HG03060 (cell line): Measurements from ENCODE around the gene XAGE5.
"Not testable (repeated sequence)": the region's sequence is repeated elsewhere in the genome, so short reads cannot be mapped to it uniquely, and the experiment has no call there.

Experiments used
- ATAC-seq: cut with Tn5 transposase; IDR thresholded peaks from one replicate; pipeline ENCODE4 v1.9.1; 2021; ENCODE audit warnings: low read depth, moderate number of reproducible peaks; ENCODE audit not compliant: unreplicated experiment

XAGE5 gene, protein sequence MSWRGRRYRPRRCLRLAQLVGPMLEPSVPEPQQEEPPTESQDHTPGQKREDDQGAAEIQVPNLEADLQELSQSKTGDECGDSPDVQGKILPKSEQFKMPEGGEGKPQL

DNA sequence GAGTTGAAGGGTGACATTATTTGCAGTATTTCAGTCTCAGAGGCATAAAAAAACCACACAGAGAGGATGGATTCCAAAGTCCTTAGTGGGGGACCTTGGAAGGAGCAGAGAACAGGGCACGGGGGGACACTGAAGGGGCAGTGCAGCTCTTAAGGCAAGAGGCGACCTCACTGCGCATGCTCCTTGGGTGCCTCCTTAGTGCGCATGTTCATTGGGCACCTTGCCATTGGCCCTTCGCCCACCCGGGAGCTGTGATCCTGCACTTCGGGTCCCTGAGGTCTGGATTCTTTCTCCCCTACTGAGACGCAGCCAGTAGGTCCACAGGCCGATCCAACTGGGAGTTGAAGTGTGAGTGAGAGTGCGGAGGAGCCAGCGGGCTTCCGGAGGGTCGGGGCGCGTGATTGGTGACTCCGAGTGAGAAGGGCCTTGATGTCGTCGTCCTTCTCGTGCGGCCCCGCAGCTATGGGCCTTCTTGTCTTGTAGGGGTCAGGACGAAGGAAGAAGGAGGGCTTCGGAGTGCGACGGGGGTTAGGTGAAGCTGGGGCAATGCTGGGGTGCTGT, at the start of gene XAGE5:
Gene XAGE5, plus strand, starts transcription at position 223 of the 561 bp plus-strand sequence. CDS start 1,280 bp downstream, outside the sequence.
- ATAC-seq = no peak

DNA sequence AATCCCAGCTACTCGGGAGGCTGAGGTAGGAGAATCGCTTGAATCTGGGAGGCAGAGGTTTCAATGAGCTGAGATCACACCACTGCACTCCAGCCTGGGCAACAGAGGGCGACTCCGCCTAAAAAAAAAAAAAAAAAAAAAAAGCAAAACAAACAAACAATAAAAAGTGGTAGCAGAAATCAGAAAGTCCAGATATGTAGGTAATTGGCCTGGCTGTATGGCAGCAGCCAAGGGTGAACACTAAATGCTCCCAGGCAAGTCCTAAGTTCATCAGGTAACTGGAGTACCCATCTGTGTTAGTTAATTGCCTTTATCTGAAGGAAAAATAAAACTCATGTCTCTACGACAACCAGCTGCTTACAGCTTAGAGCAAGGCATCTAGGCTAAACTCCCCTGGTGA, 45.1 kb upstream of the XAGE5 start:
- ATAC-seq = not testable (repeated sequence)

DNA sequence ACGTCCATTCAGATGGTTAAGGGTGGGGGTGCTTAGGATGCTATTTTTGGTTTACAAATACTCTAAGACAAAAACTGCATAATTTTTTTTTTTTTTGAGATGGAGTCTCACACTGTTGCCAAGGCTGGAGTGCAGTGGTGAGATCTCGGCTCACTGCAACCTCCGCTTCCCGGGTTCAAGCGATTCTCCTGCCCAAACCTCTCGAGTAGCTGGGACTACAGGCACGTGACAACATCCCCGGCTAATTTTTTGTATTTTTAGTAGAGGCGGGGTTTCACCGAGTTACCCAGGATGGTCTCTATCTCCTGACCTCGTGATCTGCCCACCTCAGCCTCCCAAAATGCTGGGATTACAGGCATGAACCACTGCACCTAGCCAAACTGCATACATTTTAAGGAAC, 37.6 kb upstream of the XAGE5 start:
- ATAC-seq = not testable (repeated sequence)

DNA sequence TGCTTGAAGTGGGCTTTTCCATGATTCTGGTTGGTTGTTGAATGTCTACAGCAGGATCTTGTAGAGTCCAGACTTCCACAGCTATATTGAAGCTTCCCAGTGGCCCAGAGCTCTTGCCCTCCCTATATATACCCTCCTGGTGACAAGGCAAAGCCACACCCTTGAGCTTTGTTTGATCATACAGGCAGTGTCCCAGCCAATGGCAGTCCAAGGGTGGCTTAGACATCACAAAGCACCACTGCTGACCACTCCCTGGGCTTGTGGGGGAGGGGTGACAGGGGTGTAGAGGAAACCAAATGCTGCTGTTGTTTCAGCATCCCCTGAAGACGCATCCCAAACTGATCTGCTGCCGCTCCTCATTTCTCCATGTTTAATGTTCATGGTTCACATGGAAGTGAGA, 13.8 kb upstream of the XAGE5 start, which contains the start of gene SPANXN5:
Gene SPANXN5, minus strand, starts transcription at position 101 of the 400 bp plus-strand sequence. Its CDS starts 79 bp downstream, at position 22.
- ATAC-seq = not testable (repeated sequence)

DNA sequence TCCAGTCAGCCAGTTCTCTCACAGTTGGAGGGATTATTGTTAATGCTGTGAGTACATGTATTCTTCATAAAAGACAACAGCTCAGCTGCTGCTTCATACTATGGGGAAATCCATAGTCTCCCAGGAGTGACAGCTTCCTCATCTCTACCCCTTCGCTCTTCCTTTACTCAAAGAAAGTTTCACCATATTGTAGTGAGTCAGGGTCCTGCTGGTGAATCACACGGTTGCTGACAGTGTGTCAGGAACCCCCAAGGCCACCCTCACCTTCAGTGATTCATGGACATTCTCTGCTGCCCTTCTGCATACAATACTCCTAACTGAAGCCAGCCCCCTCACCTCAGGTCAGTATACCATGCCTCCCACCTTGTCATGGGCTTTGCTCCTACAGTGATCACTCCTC, 6.2 kb upstream of the XAGE5 start:
- not testable (repeated sequence) for ATAC-seq

DNA sequence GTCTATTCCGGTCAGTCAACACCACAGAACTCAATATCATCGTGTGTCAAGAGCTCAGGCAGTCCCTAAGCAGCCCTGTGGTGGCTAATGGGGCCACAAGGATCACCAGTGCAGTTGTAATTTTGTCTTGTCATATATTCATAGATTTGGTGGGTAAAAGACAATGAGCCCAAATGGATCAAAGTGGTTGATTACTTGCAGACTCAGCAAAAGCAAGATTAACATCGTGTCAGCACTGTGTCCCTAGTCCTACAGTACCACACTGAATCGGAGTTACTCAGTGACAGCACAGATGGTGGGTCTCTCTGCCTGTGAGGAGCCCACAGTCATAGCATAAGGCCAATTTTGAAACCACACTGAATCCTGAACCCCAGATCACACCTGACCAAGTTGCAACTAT, 8.7 kb downstream of the XAGE5 start:
- no peak for ATAC-seq

DNA sequence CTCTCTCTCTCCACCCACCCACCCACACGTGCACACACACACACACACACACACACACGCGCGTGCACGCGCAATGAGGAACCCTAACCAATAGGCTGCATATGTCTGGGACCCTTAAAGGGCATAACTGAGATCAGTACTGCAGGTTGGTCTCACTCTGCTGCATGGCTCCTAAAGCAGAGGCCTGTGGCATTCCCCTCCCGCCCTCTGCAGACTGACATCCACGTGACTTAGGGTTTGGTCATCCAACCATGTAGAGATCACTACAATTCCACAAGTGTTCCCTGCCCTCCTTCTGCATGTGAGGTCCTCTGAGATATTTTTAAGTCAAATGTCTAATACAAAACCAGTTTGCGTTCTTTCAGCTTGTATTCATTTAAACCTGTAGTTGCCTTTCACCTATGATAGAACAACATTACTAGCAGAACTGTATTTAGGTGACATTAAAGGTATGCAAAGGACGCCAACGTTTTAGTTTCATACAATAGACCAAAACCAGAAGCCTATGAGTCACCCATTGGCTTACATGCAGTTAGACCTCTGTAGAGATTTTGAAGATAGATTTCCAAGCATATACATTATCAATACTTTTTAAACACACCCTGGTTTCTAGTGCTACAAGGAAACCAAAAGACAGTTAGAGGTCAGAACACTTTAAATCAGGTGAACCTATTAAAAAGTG, 10.1 kb downstream of the XAGE5 start:
- ATAC-seq = no peak

DNA sequence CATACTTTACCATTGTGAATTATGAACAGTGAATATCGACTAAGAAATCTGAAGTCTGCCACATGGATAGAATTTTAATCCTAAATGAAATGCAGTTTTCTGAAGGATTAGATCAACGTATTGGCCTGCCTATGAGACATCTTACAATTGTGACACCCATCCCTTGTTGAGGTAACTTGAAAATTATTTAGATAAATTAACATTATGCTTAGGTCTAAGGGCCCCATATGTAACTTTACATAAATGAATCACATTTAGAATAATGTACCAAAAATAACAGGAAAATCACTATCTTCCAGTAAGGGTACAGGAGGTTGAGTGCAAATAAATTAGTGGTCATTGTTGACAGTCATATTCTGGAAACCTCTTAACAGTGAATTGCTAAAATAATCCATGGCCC, 13.5 kb downstream of the XAGE5 start:
- no peak for ATAC-seq

DNA sequence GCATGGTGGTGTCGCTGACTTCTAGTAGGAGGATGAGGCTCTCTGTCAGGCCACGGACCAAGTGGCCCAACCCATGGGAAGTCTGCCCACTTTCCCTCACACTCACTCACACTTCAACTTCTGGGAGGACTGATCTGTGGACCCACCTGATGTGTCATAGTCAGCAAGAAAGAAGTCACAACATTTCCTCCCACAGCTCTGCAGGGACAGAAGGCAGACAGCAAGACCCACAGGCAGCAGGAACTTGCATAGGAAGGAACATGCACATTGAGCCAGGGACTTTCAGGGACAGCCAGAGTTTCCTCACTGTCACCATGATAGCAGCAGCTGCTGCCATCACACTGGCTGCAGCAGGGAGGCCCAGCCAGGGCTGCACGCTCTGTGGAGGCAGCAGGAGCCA, 19.5 kb downstream of the XAGE5 start:
- no peak for ATAC-seq

DNA sequence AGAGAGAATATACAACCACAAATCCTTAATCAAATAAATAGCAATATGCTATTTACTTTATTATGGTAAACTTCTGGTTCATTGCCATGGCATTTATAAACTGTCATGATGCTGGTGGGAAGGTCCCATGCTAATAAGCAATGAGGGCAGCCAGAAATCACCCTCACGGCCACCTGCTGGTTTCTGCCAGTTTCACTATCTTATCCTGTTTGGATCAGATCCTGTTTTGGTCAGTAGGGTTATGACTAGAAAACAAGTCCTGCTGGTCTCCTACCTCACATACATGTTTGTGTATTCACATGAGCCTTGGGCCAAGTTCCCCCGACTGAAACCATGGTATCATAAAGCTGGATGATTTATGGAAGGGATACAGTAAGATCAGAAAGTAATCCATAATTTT, 28.1 kb downstream of the XAGE5 start:
- no peak for ATAC-seq

DNA sequence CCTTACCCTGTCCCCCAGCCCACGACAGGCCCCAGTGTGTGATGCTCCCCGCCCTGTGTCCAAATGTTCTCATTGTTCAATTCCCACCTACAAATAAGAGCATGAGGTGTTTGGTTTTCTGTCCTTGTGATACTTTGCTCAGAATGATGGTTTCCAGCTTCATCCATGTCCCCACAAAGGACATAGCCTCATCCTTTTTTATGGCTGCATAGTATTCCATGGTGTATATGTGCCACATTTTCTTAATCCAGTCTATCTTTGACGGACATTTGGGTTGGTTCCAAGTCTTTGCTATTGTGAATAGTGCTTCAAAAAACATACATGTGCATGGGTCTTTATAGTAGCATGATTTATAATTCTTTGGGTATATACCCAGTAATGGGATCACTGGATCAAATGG, 32.5 kb downstream of the XAGE5 start:
- not testable (repeated sequence) for ATAC-seq

DNA sequence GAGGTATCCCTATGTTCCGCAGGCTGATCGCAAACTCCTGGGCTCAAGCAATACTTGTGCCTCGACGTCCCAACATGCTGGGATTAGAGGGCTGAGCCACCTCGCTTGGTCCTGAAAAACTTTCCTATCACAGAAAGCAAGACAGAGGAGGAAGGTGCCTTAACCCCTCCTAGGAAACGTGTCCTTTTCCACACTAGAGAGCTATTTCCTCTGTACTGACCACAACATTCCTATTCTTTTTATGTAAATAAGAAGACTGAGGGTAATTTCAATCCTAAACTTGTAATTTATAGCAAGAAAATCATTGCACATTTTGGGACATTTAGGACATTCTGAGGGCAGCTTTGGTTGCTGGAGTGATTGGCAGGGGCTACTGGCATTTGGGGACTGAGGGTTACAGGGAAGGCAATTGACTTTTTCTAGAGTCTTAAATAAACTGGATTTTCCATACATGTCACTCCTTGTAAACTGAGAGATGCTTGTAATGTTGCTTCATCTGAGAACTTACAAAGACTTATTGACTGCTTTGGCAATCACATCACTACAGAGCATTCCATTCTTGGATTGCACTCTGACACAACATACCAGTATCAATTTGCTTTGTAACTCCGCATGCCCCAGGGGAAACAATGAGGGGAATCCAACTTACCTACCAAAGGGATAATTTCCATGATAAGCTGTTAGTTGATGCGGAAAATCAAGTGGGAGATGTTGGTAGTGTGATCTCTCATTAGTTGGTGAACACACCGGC, 41.2 kb downstream of the XAGE5 start:
- no peak for ATAC-seq

DNA sequence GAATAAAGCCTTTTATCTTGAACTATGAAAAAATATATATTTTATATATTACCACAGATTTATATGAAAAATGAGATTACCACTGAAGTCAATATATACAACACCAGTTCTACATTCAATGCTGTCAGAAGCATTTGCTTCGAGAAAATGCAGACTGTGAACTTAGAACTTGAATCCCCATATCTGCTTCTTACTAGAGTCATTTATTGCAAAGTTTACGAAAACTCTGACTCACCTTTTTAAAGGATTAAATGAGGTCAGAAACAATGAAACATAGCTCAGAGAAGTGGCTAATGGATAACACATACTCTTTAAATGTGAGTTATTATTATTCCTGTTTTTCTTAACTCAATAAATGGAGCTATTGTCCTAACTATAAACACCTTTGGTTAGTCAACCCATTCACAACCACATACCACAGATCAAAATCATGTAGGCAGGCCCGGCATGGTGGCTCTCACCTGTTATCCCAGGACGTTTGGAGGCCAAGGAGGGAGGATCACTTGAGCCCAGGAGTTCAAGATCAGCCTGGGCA, 46.0 kb downstream of the XAGE5 start:
- not testable (repeated sequence) for ATAC-seq

DNA sequence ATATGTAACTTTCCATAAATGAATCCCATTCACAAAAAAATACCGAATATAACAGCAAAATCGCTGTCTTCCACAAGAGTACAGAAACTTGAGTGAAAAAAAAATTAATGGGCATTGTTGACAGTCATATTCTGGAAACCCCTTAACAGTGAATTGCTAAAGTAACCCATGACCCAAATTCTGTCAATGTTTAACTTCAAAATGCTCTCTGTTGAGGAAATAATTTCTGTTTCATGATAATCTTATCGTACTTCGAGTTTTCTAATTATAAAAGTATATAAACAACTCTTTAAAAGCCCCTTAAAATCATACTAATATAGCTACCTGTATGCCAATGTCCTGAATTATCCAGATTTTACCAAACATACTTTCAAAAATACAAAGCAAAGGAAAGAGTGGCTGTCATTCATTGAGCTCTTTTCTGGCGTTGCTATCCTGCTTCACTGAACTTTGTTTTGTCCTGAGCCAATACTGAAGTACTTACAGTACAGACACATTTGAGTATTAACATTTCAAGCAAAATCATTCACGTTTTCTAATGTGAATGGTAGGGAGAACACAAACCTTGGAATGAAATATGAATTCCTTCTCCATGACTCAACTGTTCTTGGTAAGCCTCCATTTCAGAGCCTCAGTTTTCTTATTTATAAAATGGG, 54.4 kb downstream of the XAGE5 start:
- no peak for ATAC-seq
